22Rv1 (cell line): ENCODE measurements around the gene GPR61.

ENCODE experiments used
- CTCF ChIP-seq: fragments of 450-650 bp; IDR thresholded peaks from 2 replicates; pipeline ENCODE4 v1.5.1; 2017; ENCODE audit warnings: mild to moderate bottlenecking
- ZFX ChIP-seq: fragments of 450-650 bp; IDR thresholded peaks from 2 replicates; pipeline ENCODE4 v1.6.1; 2017; ENCODE audit warnings: antibody characterized with exemption, borderline replicate concordance

- peak; percentile 44 for TF ChIP-seq CTCF
- no peak for TF ChIP-seq ZFX
These were observed 48.8 kb upstream of the GPR61 start for GRCh38 chr1:109490934-109491302.
